GM21526 (cell line): ENCODE results near the gene DBNDD1.
"Not testable (repeated sequence)": the region's sequence is repeated elsewhere in the genome, so short reads cannot be mapped to it uniquely, and the experiment has no call there.

Experiments used
- ATAC-seq: cut with Tn5 transposase; IDR thresholded peaks from one replicate; pipeline ENCODE4 v1.9.1; 2021; ENCODE audit warnings: moderate library complexity; ENCODE audit not compliant: unreplicated experiment, low FRiP score

Gene DBNDD1

GRCh38 chr16:90012991-90013745, 6.1 kb downstream of the DBNDD1 start:
- no peak for ATAC-seq

GRCh38 chr16:90011908-90012501, 7.3 kb downstream of the DBNDD1 start:
- no peak for ATAC-seq

GRCh38 chr16:90011508-90011819, 7.8 kb downstream of the DBNDD1 start:
- no peak for ATAC-seq

- no peak for ATAC-seq
These were observed 8.4 kb downstream of the DBNDD1 start for GRCh38 chr16:90010676-90011507.

GRCh38 chr16:90009172-90009899, 9.9 kb downstream of the DBNDD1 start:
- no peak for ATAC-seq

GRCh38 chr16:90008708-90009145, 10.5 kb downstream of the DBNDD1 start:
- no peak for ATAC-seq

GRCh38 chr16:90007635-90008234, 11.5 kb downstream of the DBNDD1 start:
- ATAC-seq, result not testable (repeated sequence)

- no peak for ATAC-seq
These were observed 12.2 kb downstream of the DBNDD1 start for GRCh38 chr16:90007015-90007414.

GRCh38 chr16:90005956-90006663, 13.1 kb downstream of the DBNDD1 start:
- no peak for ATAC-seq

- no peak for ATAC-seq
These were observed 14.7 kb downstream of the DBNDD1 start for GRCh38 chr16:90004577-90004976.

- no peak for ATAC-seq
These were observed 16.5 kb downstream of the DBNDD1 start for GRCh38 chr16:90002759-90003158.

GRCh38 chr16:90001761-90002503, 17.3 kb downstream of the DBNDD1 start:
- no peak for ATAC-seq

GRCh38 chr16:90000733-90001427, 18.4 kb downstream of the DBNDD1 start:
- ATAC-seq, result no peak

- no peak for ATAC-seq
These were observed 19.3 kb downstream of the DBNDD1 start for GRCh38 chr16:89999831-90000574.

- ATAC-seq, result no peak
These were observed 23.1 kb downstream of the DBNDD1 start for GRCh38 chr16:89996178-89996489.

- not testable (repeated sequence) for ATAC-seq
These were observed 23.6 kb downstream of the DBNDD1 start for GRCh38 chr16:89995475-89996177.

GRCh38 chr16:89994721-89995474, 24.4 kb downstream of the DBNDD1 start:
- ATAC-seq, result not testable (repeated sequence)
